ENCODE data around the gene USP10. TPM values are rescaled to one million over a fixed set of nuclear protein-coding genes. Genes with fewer than 3 reads are reported as not detected.

Gene USP10
- total RNA-seq, 2 donors from 2014 or later: 103 to 117 TPM

GRCh38 chr16:84789431-84789830 is 89.6 kb downstream of the USP10 start:
- DNase-seq (no peak), ATAC-seq (replicated peaks in 1 of 2) (no peak)
- no peaks in the 10 kb centered on the region for H3K27me3 Mint-ChIP-seq (ENCODE audit: low read depth)
- H3K9me3 Mint-ChIP-seq: no peaks in the 10 kb centered on the region
- no peak overlapping the region for H3K4me3 Mint-ChIP-seq
- H3K27ac Mint-ChIP-seq: no peak overlapping the region
- H3K36me3 Mint-ChIP-seq (ENCODE audit: insufficient read depth in 2 of 2): peaks cover 0 to 1% of the 10 kb centered on the region in 2 donors
- H3K4me1 Mint-ChIP-seq (ENCODE audit: low read depth): no peaks in the 10 kb centered on the region

GRCh38 chr16:84790301-84790700 is 90.5 kb downstream of the USP10 start:
- H3K36me3 Mint-ChIP-seq (ENCODE audit: insufficient read depth in 2 of 2): peaks cover 0 to 1% of the 10 kb centered on the region in 2 donors
- H3K27me3 Mint-ChIP-seq (ENCODE audit: low read depth): no peaks in the 10 kb centered on the region
- H3K4me3 Mint-ChIP-seq: no peak overlapping the region
- DNase-seq (no peak), ATAC-seq (replicated peaks in 1 of 2) (no peak)
- H3K27ac Mint-ChIP-seq: no peak overlapping the region
- no peaks in the 10 kb centered on the region for H3K9me3 Mint-ChIP-seq
- H3K4me1 Mint-ChIP-seq (ENCODE audit: low read depth): no peaks in the 10 kb centered on the region

GRCh38 chr16:84791088-84791487 is 91.3 kb downstream of the USP10 start:
- ATAC-seq (replicated peaks in 1 of 2): no peak
- Mint-ChIP-seq H3K27me3 (ENCODE audit: low read depth) (no peaks in the 10 kb centered on the region), H3K9me3 (no peaks in the 10 kb centered on the region), H3K36me3 (ENCODE audit: insufficient read depth in 2 of 2) (peaks cover 0 to 1% of the 10 kb centered on the region in 2 donors), H3K27ac (no peak overlapping the region), H3K4me3 (no peak overlapping the region), H3K4me1 (ENCODE audit: low read depth) (no peaks in the 10 kb centered on the region)
- no peak for DNase-seq

- H3K9me3 Mint-ChIP-seq: no peaks in the 10 kb centered on the region
- no peaks in the 10 kb centered on the region for H3K27me3 Mint-ChIP-seq (ENCODE audit: low read depth)
- H3K4me3 Mint-ChIP-seq: no peak overlapping the region
- H3K4me1 Mint-ChIP-seq (ENCODE audit: low read depth): no peaks in the 10 kb centered on the region
- no peak for ATAC-seq (replicated peaks in 1 of 2)
- DNase-seq: no peak
- no peak overlapping the region for H3K27ac Mint-ChIP-seq
- H3K36me3 Mint-ChIP-seq (ENCODE audit: insufficient read depth in 2 of 2): no peaks in the 10 kb centered on the region
Measured at GRCh38 chr16:84791501-84791900, 91.7 kb downstream of the USP10 start.

- no peaks in the 10 kb centered on the region for H3K27me3 Mint-ChIP-seq (ENCODE audit: low read depth)
- DNase-seq (no peak), ATAC-seq (replicated peaks in 1 of 2) (no peak)
- H3K4me1 Mint-ChIP-seq (ENCODE audit: low read depth): no peaks in the 10 kb centered on the region
- no peak overlapping the region for H3K4me3 Mint-ChIP-seq
- H3K36me3 Mint-ChIP-seq (ENCODE audit: insufficient read depth in 2 of 2): no peaks in the 10 kb centered on the region
- H3K9me3 Mint-ChIP-seq: no peaks in the 10 kb centered on the region
- no peak overlapping the region for H3K27ac Mint-ChIP-seq
Measured at GRCh38 chr16:84794186-84794585, 94.4 kb downstream of the USP10 start.

- ATAC-seq (replicated peaks in 1 of 2): no peak
- no peaks in the 10 kb centered on the region for H3K9me3 Mint-ChIP-seq
- no peaks in the 10 kb centered on the region for H3K36me3 Mint-ChIP-seq (ENCODE audit: insufficient read depth in 2 of 2)
- no peak overlapping the region for H3K4me3 Mint-ChIP-seq
- no peaks in the 10 kb centered on the region for H3K4me1 Mint-ChIP-seq (ENCODE audit: low read depth)
- no peak for DNase-seq
- no peaks in the 10 kb centered on the region for H3K27me3 Mint-ChIP-seq (ENCODE audit: low read depth)
- H3K27ac Mint-ChIP-seq: no peak overlapping the region
Measured at GRCh38 chr16:84794626-84795025, 94.8 kb downstream of the USP10 start.

GRCh38 chr16:84795329-84796053 is 95.7 kb downstream of the USP10 start:
- no peaks in the 10 kb centered on the region for H3K27me3 Mint-ChIP-seq (ENCODE audit: low read depth)
- H3K4me3 Mint-ChIP-seq: no peak overlapping the region
- H3K9me3 Mint-ChIP-seq: no peaks in the 10 kb centered on the region
- no peak for ATAC-seq (replicated peaks in 1 of 2)
- no peaks in the 10 kb centered on the region for H3K36me3 Mint-ChIP-seq (ENCODE audit: insufficient read depth in 2 of 2)
- no peak for DNase-seq
- no peaks in the 10 kb centered on the region for H3K4me1 Mint-ChIP-seq (ENCODE audit: low read depth)
- H3K27ac Mint-ChIP-seq: no peak overlapping the region

GRCh38 chr16:84800158-84800978 is 100.6 kb downstream of the USP10 start:
- DNase-seq (no peak), ATAC-seq (replicated peaks in 1 of 2) (no peak)
- Mint-ChIP-seq H3K4me3 (no peak overlapping the region), H3K4me1 (ENCODE audit: low read depth) (no peaks in the 10 kb centered on the region), H3K27ac (no peak overlapping the region), H3K27me3 (ENCODE audit: low read depth) (no peaks in the 10 kb centered on the region), H3K36me3 (ENCODE audit: insufficient read depth in 2 of 2) (no peaks in the 10 kb centered on the region), H3K9me3 (no peaks in the 10 kb centered on the region)

GRCh38 chr16:84803146-84803545 is 103.3 kb downstream of the USP10 start:
- Mint-ChIP-seq H3K4me1 (ENCODE audit: low read depth) (peaks cover 7% of the 10 kb centered on the region), H3K27ac (no peak overlapping the region), H3K36me3 (ENCODE audit: insufficient read depth in 2 of 2) (no peaks in the 10 kb centered on the region), H3K27me3 (ENCODE audit: low read depth) (no peaks in the 10 kb centered on the region), H3K9me3 (no peaks in the 10 kb centered on the region), H3K4me3 (no peak overlapping the region)
- ATAC-seq (replicated peaks in 1 of 2): no peak
- DNase-seq: no peak

GRCh38 chr16:84804326-84804725 is 104.5 kb downstream of the USP10 start:
- Mint-ChIP-seq H3K4me3 (no peak overlapping the region), H3K9me3 (no peaks in the 10 kb centered on the region)

GRCh38 chr16:84806256-84806889 is 106.6 kb downstream of the USP10 start:
- Mint-ChIP-seq H3K4me1 (ENCODE audit: low read depth) (peaks cover 21% of the 10 kb centered on the region), H3K4me3 (peak overlapping the region; percentile 13 to 15), H3K27ac (no peak overlapping the region), H3K27me3 (ENCODE audit: low read depth) (no peaks in the 10 kb centered on the region), H3K9me3 (no peaks in the 10 kb centered on the region), H3K36me3 (ENCODE audit: insufficient read depth in 2 of 2) (no peaks in the 10 kb centered on the region)
- DNase-seq (peak; percentile 15 to 22), ATAC-seq (replicated peaks in 1 of 2) (peak; percentile 51 to 68)

More at GRCh38 chr16:84804326-84804725, 104.5 kb downstream of the USP10 start:
- no peak for ATAC-seq (replicated peaks in 1 of 2)
- H3K4me1 Mint-ChIP-seq (ENCODE audit: low read depth): peaks cover 7% of the 10 kb centered on the region
- no peaks in the 10 kb centered on the region for H3K36me3 Mint-ChIP-seq (ENCODE audit: insufficient read depth in 2 of 2)
- no peak overlapping the region for H3K27ac Mint-ChIP-seq
- no peaks in the 10 kb centered on the region for H3K27me3 Mint-ChIP-seq (ENCODE audit: low read depth)
- DNase-seq: no peak

GRCh38 chr16:84806890-84807258 is 107.1 kb downstream of the USP10 start:
- no peak for DNase-seq
- H3K9me3 Mint-ChIP-seq: no peaks in the 10 kb centered on the region
- no peak overlapping the region for H3K27ac Mint-ChIP-seq
- no peaks in the 10 kb centered on the region for H3K27me3 Mint-ChIP-seq (ENCODE audit: low read depth)
- peaks cover 21% of the 10 kb centered on the region for H3K4me1 Mint-ChIP-seq (ENCODE audit: low read depth)
- H3K36me3 Mint-ChIP-seq (ENCODE audit: insufficient read depth in 2 of 2): no peaks in the 10 kb centered on the region
- no peak overlapping the region for H3K4me3 Mint-ChIP-seq
- ATAC-seq (replicated peaks in 1 of 2): no peak

GRCh38 chr16:84807776-84808175 is 108.0 kb downstream of the USP10 start:
- Mint-ChIP-seq H3K4me3 (no peak overlapping the region), H3K27me3 (ENCODE audit: low read depth) (no peaks in the 10 kb centered on the region), H3K4me1 (ENCODE audit: low read depth) (peaks cover 21% of the 10 kb centered on the region), H3K36me3 (ENCODE audit: insufficient read depth in 2 of 2) (no peaks in the 10 kb centered on the region), H3K27ac (no peak overlapping the region), H3K9me3 (no peaks in the 10 kb centered on the region)
- ATAC-seq (replicated peaks in 1 of 2) (no peak), DNase-seq (no peak)

Measured in activated T-cell treated with anti-CD3 and anti-CD28 coated beads, Interleukin-2, amount 50 U/mL, for 72 hours (primary cell).